Adrenal gland (tissue), 5 donors: ENCODE results near the gene P3H4.

Source experiments
- POLR2A ChIP-seq, 2 donors: fragments of 450-650 bp; IDR thresholded peaks; one replicate each; pipeline ENCODE4 v1.6.1; 2017; ENCODE audit warnings: antibody characterized with exemption in 2 of 2, mild to moderate bottlenecking in 2 of 2, moderate library complexity in 1 of 2
- TF ChIP-seq, protein P1 (sequence below), 6 experiments: fragments of 450-650 bp in 4 of 6; fragments of 200-600 bp in 2 of 6; sonication (generic) in 1 of 6; IDR thresholded peaks; 1 replicate in 5 of 6; 2 replicates in 1 of 6; pipeline versions ENCODE4 v1.5.1 to v1.8.0; 2016 to 2021; ENCODE audit warnings: antibody characterized with exemption in 6 of 6, mild to moderate bottlenecking in 2 of 6, moderate library complexity in 1 of 6
- donor health status: DM: no; HTN: no; CAD: no.

DNA sequence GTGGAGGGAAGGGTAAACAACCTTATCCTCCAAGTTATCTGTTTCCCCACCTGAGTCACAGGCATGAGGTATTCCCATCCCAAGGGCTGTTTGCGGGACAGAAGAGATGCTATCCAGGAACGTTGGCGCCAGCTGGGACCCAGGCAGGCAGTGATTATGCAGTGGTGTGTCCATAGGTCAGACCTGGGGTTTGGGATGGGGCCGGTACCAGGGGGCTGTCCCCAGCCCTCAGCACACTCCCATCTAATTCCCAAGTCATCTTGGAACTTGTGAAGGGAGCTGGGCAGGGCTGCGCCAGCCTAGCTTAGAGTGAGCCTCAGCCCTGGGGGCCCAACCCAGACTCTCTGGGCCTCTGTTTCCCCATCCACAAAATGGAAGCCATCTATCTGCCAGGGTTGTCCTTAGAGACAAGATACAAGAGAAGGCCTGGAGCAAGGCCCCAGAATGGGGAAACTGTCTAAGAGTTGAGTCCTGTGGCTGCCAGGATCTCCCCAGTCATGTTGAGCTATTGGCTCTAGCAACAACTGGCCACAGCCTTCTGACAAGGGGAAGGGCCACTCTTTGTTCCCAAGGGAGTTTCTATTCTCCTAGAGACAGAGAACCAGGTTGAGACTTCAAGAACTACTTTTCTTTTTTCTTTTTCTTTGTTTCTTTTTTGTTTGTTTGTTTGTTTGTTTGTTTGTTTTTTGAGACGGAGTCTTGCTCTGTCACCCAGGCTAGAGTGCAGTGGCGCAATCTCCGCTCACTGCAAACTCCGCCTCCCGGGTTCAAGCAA lies 15.4 kb downstream of the P3H4 start:
- no peak for TF ChIP-seq POLR2A (IDR thresholded peaks at IDR 0.05)
- TF ChIP-seq, protein P1, sequence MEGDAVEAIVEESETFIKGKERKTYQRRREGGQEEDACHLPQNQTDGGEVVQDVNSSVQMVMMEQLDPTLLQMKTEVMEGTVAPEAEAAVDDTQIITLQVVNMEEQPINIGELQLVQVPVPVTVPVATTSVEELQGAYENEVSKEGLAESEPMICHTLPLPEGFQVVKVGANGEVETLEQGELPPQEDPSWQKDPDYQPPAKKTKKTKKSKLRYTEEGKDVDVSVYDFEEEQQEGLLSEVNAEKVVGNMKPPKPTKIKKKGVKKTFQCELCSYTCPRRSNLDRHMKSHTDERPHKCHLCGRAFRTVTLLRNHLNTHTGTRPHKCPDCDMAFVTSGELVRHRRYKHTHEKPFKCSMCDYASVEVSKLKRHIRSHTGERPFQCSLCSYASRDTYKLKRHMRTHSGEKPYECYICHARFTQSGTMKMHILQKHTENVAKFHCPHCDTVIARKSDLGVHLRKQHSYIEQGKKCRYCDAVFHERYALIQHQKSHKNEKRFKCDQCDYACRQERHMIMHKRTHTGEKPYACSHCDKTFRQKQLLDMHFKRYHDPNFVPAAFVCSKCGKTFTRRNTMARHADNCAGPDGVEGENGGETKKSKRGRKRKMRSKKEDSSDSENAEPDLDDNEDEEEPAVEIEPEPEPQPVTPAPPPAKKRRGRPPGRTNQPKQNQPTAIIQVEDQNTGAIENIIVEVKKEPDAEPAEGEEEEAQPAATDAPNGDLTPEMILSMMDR (IDR thresholded peaks at IDR 0.05): no peak
